ENCODE results near the gene VPS13A. TPM values are rescaled to one million over a fixed set of nuclear protein-coding genes. Genes with fewer than 3 reads are reported as not detected.

Gene VPS13A
- total RNA-seq (2021) (32.2 and 39.5 TPM in 2 replicates), Bru-seq, nascent RNA (percentile 79 among the genes with signal in this experiment), BruChase-seq, experiment 1, labeled RNA remaining after a 2-hour chase (percentile 81 among the genes with signal in this experiment), BruChase-seq, experiment 2, labeled RNA remaining after a 6-hour chase (percentile 74 among the genes with signal in this experiment)
- long read RNA-seq, partial matches to known transcripts: 3 of 5 reads
- long read RNA-seq, other reads (novel, unspliced or antisense): 2 of 5 reads

GRCh38 chr9:77177143-77177893 is at the start of gene VPS13A:
Gene VPS13A, plus strand, starts transcription at chr9:77177534. Its CDS starts 171 bp downstream, at chr9:77177705.
- H3K4me3 ChIP-seq (ENCODE audit: low read depth, low read length, poor library complexity, severe bottlenecking): peak within 1 kb of the TSS; percentile 89

GRCh38 chr9:77128125-77128789 is 49.1 kb upstream of the VPS13A start:
- no TSS peak for BruUV-seq (replicated peaks)
- POLR2A ChIA-PET (ENCODE audit: low non-redundant PET): no interaction called here
- TF ChIP-seq CTCF (conservative IDR thresholded peaks at IDR 0.05; ENCODE audit: low read depth, low read length) (no peak), EZH2 (IDR thresholded peaks at IDR 0.05; ENCODE audit: borderline replicate concordance, low read depth, low read length, poor library complexity, severe bottlenecking) (no peak)
- Histone ChIP-seq H3K4me1 (ENCODE audit: insufficient read depth, low read length, poor library complexity, severe bottlenecking) (no peaks in the 10 kb centered on the region), H3K27me3 (replicated peaks; ENCODE audit: insufficient read depth, low read depth, low read length, poor library complexity) (peaks cover 68% of the 10 kb centered on the region), H3K27ac (ENCODE audit: low read depth, low read length, poor library complexity, severe bottlenecking) (no peak overlapping the region), H3K9me3 (ENCODE audit: low read depth, low read length, poor library complexity, severe bottlenecking) (no peaks in the 10 kb centered on the region), H3K36me3 (ENCODE audit: insufficient read depth, low read length, poor library complexity, severe bottlenecking) (no peaks in the 10 kb centered on the region), H3K4me3 (ENCODE audit: low read depth, low read length, poor library complexity, severe bottlenecking) (no peak overlapping the region)
- DNase-seq (ENCODE audit: low spot score): no peak
- intact Hi-C loops (cut with micrococcal nuclease; ENCODE audit: unreplicated experiment): no loop called here
- CTCF ChIA-PET: no interaction called here

More at GRCh38 chr9:77177143-77177893, at the start of gene VPS13A:
- ChIA-PET CTCF (interaction anchor here (1.8 kb wide), 1 partner anchor 10 kb away, joined by 6 read pairs; no protein-coding TSS in a partner anchor), POLR2A (ENCODE audit: low non-redundant PET) (no interaction called here)
- H3K27ac ChIP-seq (ENCODE audit: low read depth, low read length, poor library complexity, severe bottlenecking): peak within 1 kb of the TSS; percentile 70
- H3K27me3 ChIP-seq (replicated peaks; ENCODE audit: insufficient read depth, low read depth, low read length, poor library complexity): peaks cover 4% of the 10 kb centered on the region
- H3K4me1 ChIP-seq (ENCODE audit: insufficient read depth, low read length, poor library complexity, severe bottlenecking): peaks cover 12% of the 10 kb centered on the region
- BruUV-seq (replicated peaks): no TSS peak
- intact Hi-C loops (cut with micrococcal nuclease; ENCODE audit: unreplicated experiment): loop anchor here (5.0 to 10.0 kb wide), 2 partner anchors 577 to 860 kb away; no protein-coding TSS in a partner anchor
- no peaks in the 10 kb centered on the region for H3K36me3 ChIP-seq (ENCODE audit: insufficient read depth, low read length, poor library complexity, severe bottlenecking)
- TF ChIP-seq CTCF (conservative IDR thresholded peaks at IDR 0.05; ENCODE audit: low read depth, low read length): peak; percentile 41; the same call in 1 of the 2 replicates
- no peak for TF ChIP-seq EZH2 (IDR thresholded peaks at IDR 0.05; ENCODE audit: borderline replicate concordance, low read depth, low read length, poor library complexity, severe bottlenecking)
- no peaks in the 10 kb centered on the region for H3K9me3 ChIP-seq (ENCODE audit: low read depth, low read length, poor library complexity, severe bottlenecking)
- DNase-seq (ENCODE audit: low spot score): peak; percentile 98

- H3K27ac ChIP-seq (ENCODE audit: low read depth, low read length, poor library complexity, severe bottlenecking): no peak overlapping the region
- H3K27me3 ChIP-seq (replicated peaks; ENCODE audit: insufficient read depth, low read depth, low read length, poor library complexity): peaks cover 62% of the 10 kb centered on the region
- TF ChIP-seq EZH2 (IDR thresholded peaks at IDR 0.05; ENCODE audit: borderline replicate concordance, low read depth, low read length, poor library complexity, severe bottlenecking): no peak
- TF ChIP-seq CTCF (conservative IDR thresholded peaks at IDR 0.05; ENCODE audit: low read depth, low read length): no peak
- POLR2A ChIA-PET (ENCODE audit: low non-redundant PET): no interaction called here
- BruUV-seq (replicated peaks): no TSS peak
- intact Hi-C loops (cut with micrococcal nuclease; ENCODE audit: unreplicated experiment): no loop called here
- CTCF ChIA-PET: no interaction called here
- DNase-seq (ENCODE audit: low spot score): no peak
- H3K9me3 ChIP-seq (ENCODE audit: low read depth, low read length, poor library complexity, severe bottlenecking): no peaks in the 10 kb centered on the region
- H3K36me3 ChIP-seq (ENCODE audit: insufficient read depth, low read length, poor library complexity, severe bottlenecking): no peaks in the 10 kb centered on the region
- H3K4me1 ChIP-seq (ENCODE audit: insufficient read depth, low read length, poor library complexity, severe bottlenecking): no peaks in the 10 kb centered on the region
- no peak overlapping the region for H3K4me3 ChIP-seq (ENCODE audit: low read depth, low read length, poor library complexity, severe bottlenecking)
These were observed 45.9 kb upstream of the VPS13A start for GRCh38 chr9:77131399-77131798.
